ENCODE measurements around the gene RDH14.

DNA sequence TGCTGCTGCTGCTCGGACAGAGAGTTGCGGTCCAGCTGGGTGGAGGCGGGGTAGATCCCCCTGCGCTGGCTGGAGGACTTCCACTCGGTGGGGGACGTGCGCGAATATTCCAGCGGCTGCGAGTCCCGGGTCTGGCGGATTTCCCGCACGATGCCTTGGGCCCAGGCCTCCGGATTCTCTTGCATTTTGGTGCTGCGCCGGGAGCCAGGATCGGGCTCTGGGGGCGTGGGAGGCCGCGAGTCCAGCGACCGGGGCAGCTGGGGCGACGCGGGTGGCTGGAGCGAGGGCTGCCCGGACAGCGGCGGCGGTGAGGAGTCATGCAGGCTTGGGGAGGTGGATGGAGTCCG, 24.1 kb upstream of the RDH14 start:
- TF ChIP-seq, protein P1, sequence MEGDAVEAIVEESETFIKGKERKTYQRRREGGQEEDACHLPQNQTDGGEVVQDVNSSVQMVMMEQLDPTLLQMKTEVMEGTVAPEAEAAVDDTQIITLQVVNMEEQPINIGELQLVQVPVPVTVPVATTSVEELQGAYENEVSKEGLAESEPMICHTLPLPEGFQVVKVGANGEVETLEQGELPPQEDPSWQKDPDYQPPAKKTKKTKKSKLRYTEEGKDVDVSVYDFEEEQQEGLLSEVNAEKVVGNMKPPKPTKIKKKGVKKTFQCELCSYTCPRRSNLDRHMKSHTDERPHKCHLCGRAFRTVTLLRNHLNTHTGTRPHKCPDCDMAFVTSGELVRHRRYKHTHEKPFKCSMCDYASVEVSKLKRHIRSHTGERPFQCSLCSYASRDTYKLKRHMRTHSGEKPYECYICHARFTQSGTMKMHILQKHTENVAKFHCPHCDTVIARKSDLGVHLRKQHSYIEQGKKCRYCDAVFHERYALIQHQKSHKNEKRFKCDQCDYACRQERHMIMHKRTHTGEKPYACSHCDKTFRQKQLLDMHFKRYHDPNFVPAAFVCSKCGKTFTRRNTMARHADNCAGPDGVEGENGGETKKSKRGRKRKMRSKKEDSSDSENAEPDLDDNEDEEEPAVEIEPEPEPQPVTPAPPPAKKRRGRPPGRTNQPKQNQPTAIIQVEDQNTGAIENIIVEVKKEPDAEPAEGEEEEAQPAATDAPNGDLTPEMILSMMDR (IDR thresholded peaks at IDR 0.05 in 4 of 5, conservative IDR thresholded peaks at IDR 0.05 in 1 of 5): no peak
- TF ChIP-seq POLR2A (IDR thresholded peaks at IDR 0.05): no peak

Data from gastrocnemius medialis (tissue), 4 donors.